NCI-H187 treated with DMSO at 0.1 percent for 48 hours (cell line): ENCODE data around the gene MYO7B.

Source experiments
- DNase-seq: peaks from one replicate; lab custom pipeline; 2025; lab: John Stamatoyannopoulos, UW

Gene MYO7B

DNA sequence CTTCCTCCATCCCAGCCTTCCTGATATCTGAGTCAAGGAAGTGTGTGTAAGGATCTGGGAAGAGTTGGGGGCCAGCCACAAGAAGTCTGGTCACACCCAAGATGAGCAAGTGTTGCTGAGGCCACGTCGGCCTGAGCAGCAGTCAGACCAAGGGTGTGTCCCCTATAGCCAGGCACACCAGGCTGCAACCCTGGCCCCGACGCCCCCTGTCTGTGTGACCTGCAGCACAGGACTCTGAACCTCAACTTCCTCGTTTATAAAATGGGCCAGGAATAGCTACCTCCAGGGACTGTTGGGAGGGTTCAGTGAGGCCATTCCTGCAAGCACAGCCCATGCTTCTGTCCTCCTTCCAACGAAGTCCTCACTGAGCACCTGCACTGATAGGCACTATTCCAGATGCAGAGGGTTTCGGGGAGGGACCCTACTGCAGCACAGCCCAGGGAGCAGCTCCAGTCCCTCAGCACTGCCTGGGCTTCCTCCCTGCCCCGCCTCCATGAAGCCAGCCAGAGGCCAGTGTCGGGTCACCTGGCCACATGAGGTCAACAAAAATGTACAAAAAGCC, 126.5 kb downstream of the MYO7B start:
- no peak for DNase-seq

DNA sequence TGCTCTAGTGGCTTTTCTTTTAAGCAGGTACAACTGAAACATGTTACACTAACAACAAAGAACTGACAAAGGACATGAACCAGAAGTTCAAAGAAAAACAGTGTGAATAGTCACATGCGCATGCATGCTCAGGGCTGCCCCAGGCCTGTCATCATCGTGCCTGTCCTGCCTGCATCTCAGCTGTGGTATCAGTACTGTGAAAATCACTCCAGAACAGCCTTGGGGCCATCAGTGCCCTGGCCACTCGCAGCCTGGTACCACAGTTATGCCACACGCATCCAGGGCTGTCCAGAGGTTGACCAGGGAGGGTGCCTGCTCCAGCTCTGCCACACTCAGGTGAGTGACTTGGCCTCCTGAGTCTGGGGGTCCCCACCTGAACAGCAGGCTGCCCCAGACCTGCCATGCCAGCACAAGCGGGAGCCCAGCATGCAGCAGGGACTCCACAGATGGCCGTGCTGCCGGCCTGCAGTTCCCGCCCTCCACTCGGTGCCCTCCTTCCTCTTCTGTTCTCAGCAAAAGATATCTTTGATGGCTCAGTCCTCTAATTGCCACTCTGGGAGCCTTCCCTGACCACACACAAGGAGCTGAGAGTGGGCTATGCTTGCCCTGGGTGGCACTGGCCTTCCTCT, 127.6 kb downstream of the MYO7B start:
- no peak for DNase-seq

DNA sequence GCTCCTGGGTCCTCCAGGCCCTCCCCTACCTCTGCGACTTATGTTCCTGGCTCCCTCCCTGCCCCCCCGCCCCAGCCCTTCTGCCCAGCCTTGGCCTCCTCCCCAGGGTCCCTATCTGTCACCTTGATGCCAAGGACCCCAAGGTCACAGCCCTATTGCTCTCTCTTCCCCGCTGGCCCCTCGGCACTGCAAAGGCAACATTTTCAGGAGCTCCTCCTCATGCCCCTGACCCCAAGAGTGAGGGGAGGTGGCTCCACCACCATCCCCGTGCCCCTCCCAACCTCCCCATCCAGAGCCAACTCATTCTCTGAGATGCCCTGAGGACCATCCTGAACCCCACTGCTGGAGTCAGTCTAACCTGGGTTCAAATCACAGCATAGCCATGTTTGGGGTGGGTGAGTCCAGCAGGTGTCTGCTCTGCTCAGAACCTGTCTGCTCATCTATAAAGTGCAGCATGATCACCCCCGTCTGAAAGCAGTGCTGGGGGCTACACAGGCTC, 128.1 kb downstream of the MYO7B start:
- no peak for DNase-seq

DNA sequence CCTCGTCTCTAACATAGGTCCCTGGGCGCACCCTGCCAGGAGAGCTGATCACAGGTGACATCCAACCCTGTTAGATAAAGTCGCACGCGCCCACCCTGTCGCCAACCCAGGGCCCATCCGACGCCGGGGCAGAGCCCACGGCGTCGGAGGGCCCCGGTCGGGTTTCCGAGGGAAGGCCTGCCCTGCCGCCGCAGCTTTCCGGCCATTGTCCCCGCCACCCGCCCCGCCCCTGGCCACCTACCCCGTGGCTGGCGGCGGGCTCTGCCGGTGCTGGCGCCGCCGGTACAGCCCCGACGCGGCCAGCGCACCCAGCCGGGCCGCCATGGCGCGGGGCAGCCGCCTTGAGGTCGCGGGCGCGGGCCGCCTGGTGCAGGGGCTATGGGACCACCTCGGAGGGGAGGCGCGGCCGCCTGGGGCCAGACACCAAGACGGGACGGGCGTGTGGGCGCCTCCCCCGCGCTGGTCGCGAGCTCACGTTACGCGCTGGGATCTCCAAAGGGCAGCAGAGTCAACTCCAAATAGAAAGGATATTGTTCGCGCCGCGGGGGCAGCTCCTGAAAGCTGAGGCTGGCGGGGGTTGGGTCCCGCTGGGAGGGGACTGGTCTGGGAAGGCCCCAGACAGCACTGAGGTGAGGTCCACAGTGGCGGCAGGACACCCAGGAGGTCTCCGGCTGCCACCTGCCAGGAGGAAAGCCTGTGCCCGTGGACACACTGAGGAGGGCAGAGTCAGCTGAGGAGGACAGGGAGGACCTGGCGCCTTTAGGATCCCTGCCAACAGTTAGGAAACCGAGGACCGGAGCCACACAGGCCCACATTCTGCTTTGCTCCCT, 128.8 kb downstream of the MYO7B start:
- DNase-seq = no peak

DNA sequence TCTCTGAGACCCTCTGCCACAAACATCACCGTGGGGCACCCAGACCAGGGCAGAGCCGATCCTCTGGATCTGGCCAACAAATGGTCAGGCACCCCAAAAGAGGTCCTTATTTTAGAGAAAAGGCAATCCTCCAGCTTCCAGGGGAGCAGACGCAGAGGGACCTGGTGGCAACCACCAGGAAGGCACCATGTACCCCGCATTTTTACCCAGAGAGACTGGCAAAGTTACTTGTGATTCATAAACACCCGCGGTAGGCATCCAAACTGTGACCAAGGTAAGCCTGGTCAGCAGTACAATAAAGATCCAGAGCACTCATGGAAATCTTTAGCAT, 129.4 kb downstream of the MYO7B start:
- no peak for DNase-seq

DNA sequence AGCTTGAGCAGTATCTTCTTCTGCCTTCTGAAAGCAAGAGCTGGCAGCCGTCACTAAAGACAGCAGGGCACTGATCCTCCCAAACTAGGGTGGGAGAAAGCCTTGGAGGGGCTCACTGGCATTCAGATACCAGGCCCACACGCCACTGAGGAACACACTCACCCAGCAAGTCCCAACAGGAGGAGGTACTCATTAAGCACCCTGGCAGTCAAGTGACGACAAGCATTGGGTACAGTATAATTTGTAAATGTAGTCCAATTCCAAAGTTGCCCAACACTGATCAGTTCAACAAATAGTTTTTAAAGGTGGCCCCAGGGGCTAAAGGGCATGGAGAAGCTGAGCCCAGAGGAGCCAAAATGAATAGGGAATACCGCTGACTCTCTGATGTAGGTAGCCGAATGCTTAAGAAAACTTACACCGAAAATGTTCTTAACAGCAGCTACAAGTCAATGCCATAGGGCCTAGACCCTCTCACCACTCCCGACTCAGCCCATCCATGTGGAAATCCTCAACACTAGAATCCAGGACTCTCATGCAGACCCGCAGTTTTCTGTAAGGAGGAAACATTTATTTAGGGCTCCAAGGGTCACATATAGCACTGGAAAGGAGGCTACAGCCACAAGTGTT, 129.9 kb downstream of the MYO7B start:
- no peak for DNase-seq

DNA sequence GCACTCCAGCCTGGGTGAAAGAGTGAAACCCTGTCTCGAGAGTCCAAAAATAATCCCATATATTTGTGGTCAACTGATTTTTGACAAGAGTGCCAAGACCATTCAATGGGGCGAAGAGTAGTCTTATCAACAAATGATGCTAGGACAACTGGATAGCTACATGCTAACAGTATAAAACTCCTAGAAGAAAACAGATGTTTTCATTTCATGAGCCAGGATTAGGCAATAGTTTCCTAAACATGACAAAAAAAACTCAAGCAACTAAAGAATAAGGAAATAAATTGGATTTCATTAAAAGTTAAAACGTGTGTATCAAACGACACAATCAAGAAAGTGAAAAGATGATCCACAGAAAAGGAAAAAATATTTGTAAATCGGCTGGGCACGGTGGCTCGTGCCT, 133.6 kb downstream of the MYO7B start:
- DNase-seq = no peak

DNA sequence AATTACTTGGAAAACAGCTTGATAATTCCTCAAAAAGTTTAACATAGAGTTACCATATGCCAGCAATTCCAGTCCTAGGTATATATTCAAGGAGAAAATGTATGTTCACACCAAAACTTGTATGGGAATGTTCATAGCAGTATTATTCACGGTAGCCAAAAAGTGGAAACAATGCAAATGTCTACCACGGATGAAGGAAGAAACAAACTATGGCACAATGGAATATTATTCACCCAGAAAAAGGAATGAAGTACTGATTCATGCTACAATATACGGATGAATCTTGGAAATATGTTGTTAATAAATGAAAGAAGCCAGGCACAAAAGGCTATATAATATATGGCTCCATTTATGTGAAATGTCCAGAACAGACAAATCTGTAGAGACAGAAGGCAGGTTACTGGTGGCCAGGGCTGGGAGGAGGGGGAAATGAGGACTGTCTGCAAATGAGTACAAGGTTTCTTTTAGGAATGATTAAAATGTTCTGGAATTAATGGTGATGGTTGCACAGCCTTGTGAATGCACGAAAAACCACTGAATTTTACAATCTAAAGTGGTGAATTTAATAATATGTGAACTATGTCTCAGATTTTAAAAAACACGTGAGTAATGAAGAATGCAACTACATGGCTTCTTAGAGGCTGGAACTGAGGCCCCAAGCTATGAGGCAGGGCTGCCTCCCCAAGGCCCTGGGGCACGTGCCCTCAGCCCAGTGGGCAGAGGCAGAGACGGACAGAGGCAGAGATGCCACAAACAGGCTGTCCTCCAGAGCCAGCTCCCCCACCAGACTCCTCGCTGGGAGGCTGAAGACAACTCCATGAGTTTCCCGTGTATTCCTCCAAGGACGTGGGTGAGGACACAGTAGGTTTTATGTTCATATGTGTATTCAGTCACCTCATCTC, 134.8 kb downstream of the MYO7B start:
- DNase-seq = no peak

DNA sequence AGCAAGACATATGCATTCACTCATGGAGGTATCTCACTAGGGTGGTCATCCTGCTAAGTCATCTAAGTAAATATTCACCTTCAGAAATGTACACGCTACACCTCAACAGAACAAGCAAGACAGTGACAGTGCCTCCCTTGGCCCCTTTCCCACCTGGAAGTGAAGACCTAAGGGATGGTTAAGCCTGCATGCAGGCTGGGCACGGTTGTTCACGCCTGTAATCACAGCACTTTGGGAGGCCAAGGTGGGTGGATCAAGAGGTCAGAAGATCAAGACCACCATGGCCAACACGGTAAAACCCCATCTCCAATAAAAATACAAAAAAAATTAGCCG, 135.4 kb downstream of the MYO7B start:
- no peak for DNase-seq

DNA sequence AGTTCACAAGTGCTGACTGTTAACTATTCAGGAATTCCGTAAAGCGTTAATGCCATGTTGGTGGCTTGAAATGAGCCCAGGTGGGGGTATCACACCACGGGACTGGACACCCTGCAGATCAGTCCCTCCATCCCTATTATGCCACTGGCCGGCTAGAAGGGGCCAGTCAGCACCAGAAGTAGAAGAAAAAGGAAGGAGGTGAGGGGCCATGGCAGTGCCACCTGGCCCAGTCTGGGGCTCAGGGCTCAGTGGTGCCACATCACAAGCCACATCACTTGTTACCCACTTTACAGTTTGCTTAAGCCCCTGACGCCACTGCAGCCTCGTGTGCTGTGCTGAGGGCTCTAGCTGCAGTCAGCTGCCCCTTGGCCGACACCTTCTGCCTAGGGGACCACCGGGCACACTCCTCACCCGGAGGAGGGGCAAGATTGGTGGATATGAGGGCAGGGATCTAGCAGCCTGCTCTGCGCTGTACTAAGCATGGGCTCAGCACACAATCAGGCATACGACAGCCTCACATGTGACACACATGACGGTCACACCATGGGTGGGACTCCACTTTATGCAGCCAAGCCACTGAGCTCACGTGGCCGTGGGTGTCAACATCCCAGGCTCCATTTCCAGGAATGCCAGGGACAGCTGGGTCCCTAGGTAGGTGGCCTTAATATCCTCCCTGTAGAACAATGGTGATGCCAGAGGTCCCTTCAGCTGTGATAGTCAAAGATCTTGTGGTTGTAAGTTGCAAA, 136.2 kb downstream of the MYO7B start:
- no peak for DNase-seq

DNA sequence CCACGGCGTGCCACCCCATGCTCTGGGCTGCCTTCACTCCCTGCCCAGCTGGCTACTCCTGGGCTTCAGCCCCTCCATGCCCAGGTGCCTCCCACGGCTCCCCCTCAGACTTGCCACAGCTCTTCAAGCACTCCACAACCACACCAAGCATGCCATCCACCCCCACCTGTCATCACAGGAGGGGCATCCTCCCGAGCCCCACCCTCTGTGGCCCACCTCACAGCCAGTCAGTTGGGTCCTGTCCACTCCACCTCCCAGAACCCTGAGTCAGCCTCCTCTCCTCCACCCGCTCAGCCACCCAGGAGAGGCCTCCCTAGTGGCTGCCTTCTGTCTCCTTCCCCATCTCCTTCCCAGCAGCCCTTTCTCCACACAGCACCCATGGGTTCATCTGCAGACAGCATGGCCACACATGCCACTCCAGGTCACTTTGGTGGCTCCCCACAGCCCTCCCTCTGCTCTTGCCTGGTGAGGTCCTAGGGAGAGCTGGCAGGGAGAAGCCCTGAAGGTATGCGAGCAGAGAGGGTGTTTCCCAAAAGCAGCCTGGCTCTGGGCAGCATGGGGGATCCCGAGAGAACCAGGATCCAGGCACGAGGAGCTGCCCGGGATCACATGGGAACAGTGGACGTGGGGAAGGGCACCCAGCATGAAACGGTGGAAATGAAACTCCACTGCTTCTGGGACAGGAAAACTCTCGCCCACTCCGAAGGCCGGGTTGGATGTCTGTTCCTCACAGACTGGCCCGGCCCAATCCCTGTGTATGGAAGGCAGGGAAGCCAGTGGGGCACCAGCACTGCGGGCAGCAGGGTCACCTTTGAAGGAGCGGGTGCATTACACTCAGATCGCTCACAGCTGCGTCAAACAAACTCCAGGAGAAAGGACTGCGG, 137.1 kb downstream of the MYO7B start:
- no peak for DNase-seq

DNA sequence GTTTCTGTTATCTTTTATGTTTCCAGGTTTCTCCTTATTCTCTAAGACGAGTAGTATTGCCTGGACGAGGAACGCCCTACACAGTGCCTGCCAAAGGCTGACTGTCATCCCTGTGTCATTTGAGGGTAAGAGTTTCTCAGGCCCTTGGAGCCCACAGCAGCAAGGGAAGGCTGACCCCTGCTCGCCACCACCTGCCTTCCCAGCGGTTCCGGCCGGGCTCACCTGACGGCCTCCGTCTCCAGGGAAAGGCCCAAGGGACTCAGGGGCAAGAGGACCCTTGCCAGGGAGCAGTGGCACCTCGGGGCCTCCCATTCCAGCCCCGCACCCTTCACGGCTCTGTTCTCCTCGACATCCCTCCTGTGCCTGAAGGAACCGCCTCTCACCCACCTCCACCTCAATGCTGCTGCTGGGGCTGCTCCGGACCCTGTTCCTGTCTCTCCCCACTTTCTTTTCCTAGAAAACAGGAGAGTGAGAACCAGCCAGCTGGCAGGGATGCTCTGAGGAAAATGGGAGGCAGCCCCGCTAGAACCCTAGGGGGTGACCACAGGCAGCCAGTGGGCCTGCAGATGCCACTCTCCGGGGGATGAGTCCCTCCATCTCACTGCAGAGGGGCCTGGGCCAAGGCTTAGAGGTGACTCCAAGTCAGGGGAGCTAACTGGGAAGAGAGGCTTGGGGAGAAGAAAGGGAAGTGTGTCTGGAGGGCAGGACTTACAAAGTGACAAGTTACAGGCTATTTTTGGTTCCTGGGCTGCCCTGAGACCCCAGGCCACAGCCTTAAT, 138.0 kb downstream of the MYO7B start:
- no peak for DNase-seq

DNA sequence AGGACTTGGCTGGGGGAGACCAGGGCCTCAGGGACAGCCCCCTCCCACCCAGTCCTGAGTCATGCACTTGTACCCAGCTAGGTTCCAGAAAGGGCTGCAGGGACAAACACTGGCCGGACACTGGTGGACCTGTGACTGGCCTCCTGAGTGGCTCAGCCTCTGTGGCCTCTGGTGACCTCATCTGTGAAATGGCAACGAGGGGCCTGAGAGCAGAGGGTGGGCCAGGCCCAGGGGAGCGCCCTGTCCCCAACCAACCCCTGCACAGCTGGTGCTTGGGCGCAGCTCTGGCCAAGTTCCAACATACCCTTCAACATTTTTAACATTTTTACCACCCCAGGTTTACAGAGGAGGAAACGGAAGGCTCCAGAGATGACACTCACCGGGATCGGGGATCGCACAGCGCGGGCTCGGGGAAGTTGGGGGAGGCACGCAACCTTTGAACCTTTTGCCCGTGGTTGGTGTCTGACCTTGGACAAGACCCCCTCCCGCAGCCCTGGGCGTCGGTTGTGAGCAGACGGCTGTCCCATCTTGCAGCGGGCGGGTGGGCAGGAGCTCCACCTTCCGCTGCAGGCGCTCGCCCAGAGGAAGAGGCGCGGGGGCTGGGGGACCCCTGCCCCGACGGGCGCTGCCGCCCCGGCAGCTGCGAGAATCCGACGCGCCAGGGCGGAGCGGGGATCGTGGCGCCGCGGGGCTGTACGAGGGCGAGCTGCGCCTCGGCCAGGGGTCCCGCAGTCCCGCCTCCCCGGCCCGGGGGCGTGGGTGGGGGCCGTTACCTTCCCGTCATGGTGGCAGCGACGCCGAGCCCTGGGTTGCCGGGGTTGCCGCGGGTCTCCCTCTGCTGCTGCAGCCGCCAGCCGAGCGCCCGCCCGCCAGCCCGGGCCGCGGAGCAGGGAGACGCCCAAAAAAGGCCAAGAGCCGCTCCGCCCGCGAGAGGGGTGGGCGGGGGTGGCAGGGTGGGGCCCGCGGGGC, 139.0 kb downstream of the MYO7B start:
- DNase-seq = no peak

DNA sequence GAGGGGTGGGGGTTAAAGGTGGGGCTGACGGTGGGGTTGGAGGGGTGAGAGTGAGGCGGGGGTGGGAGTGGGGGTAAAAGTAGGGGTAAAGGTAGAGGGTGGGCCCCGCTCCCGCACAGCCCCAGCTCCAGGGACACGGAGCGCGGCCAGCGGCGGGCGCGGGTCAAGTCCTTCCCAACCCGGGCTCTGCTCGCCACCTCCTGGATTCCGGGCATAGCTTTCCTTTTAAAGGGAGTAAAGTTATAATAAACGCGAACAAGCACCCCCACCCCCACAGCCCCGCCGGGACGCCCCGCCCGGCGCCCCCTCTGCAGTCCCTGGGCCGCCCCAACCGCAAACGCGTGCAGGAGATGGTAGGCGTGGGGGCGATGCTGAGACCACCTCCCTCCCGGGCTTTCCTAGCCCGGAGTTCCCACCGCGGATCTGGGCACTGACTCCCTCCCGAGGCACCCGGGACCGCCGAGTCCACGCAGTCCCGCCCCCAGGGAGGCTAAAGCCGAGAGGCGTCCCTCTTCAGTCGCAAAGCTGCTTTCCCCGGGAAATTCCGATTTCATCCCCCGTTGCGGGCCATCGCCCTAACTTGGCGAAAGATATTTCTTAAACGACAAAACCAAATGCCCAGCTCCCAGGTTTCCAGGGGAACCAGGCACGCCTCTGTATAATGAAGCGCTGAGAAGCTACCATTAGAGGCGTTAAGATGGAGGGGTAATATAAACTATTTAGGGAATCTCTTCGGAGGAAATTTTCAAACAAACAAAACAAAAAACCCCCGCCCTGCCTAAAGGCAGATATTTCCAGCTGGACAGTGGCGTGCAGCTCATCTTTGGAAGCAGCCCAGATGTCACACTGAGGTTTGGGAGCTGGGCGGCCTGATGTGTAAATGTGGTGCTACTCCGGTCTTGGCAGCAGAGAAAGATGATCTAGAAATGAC, 140.1 kb downstream of the MYO7B start, which contains the start of gene LIMS2:
Gene LIMS2 (minus strand): TSS at position 200 of the 931 bp plus-strand sequence. CDS start 506 bp downstream, outside the sequence.
- DNase-seq = no peak

DNA sequence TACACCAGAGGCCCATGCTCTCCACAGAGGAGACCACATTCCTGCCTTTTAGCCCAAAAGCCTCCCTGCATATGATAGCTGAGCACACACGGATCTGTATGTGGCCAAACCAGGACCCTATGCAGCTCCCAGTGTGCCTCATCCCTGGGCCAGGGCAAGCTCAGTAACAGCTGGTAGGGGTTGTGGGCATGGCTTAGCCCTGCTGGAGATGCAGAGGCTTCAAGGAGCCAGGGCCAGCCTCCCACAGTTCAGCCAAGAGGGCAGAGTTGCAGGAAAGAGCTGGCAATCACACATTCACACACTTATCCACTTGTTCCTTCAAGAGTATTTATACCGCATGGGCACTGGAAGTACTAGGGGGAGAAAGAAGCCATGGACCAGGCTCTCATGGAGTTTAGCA, 141.4 kb downstream of the MYO7B start:
- DNase-seq = no peak

DNA sequence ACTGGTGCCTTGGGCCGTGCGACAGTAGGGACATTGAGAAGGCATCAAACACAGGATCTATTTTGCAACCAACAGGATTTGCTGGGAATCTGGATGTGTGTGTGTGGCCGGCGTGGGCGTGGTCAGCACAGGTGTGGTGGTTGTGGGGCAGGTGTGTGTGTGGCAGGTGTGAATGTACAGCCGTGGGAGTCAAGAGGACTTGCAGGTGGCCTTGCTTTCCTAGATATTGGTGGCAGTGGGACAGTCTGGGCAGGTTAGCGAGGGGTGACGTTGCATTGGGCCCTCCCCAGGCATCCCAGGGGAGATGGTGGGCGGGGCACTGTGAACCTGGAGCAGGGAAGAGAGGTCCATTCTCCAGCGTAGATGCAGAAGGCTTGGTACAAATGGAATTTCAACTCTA, 143.0 kb downstream of the MYO7B start:
- no peak for DNase-seq

DNA sequence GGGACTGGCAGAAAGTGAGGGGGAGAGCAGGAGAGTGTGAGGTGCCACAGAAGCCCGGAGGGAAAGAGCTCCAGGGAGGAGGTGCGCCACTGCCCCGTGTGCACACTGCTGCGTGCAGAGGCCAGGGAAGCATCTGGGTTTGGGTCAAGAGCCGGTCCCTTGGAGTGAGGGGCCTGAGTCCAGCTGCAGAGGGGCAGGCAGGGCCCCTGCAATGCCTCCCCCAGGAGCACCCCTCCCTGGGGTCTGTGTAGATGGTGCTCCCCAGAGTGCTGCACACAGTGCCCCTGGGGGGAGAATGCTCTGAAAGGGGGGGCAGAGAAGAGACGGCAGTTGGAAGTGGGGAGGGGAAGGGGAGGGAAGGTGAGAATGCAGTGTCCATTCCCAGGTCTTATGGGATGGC, 143.5 kb downstream of the MYO7B start:
- no peak for DNase-seq
